DMS114 treated with DMSO at 0.1 percent for 48 hours (cell line): Measurements from ENCODE around the gene SS18.

ENCODE experiments used
- DNase-seq: peaks from one replicate; lab custom pipeline; 2025; ENCODE audit not compliant: unreplicated experiment; lab: John Stamatoyannopoulos, UW

Gene SS18

DNA sequence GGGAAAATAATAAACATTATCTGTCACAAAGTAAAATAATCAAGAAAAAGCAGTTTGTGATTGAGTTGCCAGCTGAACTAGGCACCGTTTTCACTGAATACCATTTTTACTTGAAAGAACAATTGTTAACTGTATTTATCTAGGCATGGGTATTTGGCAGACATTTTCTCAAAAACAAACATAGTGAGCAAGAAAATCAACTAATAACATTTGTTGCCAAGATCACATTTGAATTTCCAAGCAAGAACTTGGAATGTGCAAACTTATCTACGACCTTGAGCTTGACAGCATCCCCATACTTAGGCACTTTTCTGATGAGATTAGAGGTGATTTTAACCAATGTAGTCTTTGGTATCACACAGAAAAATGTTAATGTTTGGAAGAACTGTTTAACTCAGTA is 16.7 kb downstream of the SS18 start:
- DNase-seq: no peak

DNA sequence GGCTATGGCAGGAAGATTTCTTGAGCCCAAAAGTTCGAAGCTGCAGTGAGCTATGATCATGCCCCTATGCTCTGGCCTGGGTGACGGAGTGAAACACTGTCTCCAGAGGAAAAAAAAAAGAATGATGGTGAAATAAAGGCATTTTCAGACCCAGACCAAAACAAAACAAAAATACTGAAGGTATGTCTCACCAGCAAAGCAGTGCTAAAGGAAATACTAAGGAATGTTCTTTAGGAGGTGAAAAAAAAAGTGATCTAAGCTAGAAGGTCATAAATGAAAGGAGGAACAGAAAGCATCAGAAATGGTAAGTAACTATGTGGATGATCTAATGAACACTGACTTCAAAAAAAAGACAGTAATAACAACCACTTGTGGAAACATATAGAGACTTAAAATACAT is 18.7 kb downstream of the SS18 start:
- no peak for DNase-seq

DNA sequence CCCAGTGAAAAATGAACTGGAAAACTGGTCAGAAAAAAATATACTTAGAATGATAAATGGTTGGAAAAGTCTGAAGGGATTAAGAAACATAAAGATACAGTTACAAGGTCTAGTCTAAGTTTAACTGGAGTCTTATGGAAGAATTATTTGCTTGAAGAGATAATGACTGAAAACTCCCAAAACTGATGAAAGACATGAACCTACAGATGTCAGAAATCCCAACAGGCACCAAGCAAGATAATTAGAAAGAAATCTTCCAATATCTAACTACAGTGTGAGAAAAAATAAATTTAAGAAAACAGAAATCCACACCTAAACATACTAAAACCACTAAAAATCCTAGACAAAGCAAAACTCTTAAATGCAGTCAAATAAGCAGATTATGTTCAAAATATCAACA is 19.4 kb downstream of the SS18 start:
- DNase-seq: no peak

DNA sequence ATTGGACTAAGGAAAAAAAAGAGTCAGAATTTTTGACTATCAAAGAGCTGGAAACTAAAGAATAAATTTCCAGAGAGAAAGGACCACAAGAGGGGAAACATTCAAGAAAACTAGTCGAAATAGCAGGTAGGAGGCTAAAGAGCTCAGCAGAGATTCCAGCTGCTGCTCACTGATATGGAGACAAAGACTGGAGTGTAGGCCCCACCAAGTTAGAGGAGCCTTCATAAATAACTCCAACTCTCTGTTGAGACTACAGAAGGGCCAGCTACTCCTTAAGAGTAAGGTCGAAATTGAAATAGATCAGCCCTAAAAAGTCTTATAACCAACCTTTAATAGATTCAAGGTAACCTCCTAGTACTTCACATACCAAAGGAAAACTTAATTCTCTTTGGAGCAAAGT is 31.1 kb downstream of the SS18 start:
- DNase-seq: no peak

DNA sequence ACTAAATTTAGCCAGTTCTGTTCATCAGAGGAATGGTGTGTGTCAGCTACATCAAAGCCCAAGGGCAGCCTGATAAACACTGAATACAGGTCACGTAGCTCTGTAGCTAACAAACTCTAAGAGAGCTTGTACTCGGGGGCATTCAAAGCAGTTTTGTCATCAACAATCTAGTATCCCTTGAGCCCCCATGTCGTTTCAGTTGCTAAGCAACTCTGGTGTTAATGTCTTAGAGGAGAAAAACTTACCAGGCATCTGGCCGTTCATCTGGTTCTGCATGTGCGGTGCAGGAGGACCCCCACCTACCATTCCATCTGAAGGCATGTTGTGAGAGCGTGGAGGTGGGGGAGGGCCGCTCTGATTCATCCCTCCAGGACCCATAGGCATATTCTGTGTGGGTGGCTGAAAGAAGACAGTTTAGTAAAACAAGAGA is 33.1 kb downstream of the SS18 start:
- DNase-seq: no peak

DNA sequence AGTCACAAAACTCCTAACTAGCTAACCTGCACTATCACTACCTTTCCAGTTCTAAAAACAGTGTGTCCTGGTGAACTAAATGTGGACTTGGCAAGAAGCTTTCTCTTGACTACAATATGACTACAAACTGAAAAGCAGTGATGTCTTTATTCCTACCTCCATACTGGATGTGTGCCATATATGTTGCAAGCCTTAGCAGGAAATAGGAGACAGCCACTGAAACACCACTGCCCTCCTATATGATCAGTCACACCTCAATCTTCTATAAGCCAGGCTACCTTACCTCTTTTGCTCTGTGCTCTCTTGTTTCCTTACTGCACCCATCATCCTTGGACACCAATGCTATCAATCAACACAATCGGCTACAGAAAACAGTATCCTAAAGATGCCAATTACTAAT is 34.1 kb downstream of the SS18 start:
- no peak for DNase-seq

DNA sequence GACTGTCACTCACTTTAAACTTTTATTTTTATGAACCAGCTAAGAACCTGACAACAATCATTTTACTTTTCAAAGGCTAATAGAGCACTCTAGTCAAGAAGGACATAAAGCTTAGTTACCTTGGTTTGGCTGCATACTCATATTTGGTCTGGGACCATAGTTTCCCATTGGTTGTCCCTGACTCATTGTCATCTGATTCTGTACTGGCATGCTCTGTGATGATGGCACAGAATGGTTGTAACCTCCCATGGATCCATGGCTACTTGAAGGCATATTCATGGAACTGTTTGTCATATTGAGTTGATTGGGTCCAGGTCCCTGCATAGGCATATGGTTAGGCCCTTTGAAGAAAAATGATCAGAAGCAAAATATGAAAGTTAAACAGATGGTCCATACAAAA is 37.9 kb downstream of the SS18 start:
- no peak for DNase-seq

DNA sequence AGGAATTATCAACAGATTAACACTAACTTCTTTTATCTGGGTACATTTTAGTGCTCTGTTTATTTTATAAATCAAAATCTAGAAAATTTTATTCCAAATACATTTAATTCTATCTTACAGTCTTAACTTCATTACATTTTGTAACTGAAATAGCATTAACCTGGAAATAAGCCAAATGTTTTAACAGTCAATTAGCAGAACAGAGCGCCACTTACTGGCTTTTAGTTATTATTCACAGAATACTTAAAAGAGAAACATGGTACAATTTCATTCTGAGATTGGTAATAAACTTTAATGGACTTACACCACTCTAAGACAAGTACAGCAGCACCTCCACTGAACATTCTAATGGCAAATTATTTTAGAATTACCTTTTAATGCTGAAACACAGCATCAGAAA is 38.6 kb downstream of the SS18 start:
- no peak for DNase-seq

DNA sequence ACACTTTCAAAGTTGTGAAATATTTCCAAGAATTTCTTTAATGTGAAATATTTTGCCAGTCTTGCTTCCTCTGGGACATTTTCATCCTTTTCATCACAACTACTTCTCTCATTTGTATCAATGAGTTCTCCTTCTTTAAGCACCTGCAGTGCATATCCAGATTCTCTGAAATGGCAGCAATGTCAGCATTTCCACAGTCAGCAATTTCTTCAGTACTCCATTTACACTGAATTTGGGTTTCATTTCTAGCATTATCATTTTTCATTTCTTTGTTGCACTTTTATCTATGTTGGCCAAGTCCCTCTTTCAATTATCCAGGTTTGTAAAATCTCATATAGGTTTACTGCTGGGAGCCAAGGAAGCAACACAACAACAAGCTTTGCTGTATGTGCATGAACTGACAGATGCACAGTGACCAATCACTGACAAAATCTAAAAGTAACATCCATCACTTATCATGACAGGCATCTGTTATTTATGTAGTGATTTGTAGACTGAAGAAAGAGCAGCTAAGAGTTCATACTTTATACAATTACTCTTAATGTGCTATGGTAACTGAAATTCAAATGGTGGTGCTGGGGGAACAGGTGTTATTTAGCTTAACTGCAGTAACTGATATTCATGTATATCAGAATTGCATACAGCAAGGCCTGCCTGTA is 43.9 kb downstream of the SS18 start:
- no peak for DNase-seq

DNA sequence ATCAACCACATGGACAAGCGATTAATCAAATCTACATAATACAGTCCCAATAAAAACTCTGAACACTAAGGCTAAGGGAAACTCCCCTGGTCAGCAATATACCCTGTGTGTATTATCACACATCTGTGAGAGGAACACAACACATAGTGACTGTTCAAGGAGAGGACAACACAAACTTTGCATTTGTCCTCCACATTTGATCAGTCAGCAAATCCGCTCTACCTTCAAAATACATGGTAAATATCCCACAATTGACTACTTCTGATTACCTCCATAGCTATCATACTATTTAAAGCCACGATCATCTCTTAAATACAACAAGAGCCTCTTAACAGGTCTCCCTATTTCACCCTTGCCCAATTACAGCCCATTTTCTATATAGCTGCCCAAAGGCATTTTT is 45.6 kb downstream of the SS18 start:
- no peak for DNase-seq

DNA sequence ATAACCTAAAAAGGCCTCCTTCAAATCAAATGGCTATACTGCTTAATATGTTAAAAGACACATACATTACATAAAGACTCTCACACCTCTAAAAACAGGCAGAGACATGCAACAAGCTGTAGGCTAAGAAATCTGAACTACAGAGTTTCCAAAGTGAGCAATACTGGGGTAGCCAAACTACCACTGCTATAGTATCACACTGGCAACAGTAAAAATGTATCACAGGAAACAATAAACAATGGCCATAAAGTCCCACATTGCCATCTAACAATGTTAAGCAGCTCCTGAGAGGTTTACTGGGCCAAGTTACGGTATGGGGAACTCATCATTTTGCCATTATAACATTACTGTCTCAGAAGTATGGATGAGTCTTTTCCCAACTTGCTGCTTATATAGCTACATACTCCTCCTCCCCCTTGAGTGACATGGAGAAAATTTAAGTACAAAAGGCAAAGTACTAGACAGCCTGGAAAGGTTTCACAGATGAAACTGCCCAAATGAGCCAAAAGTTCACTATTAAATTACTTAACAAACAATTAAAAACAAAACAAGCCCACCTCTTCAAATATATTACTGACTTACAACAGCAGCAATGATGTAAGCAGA is 50.3 kb downstream of the SS18 start:
- DNase-seq: no peak

DNA sequence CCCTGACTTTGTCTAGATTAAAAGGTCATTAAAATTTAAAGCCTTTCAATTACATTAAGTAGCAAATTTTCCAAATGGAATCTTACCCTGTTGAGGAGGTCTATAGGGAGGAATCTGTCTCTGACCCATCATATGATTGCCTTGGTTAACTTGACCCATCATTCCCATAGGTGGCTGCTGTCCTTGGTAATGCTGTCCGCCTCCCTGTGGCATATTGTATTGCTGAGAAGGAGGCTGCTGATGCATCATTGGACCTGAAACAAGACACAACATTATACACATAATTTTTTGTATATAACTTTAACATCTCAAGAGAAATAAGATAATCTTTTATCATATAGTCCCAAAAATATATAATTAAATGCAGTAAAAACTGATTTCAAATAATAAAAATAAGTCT is 51.2 kb downstream of the SS18 start:
- no peak for DNase-seq

DNA sequence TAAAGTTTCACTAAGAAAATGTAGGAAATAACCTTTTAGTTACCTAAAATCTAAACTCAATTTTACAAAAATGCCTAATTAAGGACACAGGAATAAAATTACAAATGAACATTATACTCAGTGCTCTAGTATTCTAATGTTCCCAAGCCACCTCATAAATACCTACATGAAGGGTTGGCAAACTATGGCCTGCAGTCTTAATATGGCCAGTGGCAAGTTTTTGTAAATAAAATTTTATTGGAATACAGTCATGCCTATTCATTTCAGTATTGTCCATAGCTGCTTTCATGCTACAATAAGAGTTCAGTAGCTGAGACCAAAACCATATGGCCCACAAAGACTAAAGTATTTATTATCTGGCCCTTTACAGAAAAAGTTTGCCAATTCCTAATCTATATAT is 53.8 kb downstream of the SS18 start:
- no peak for DNase-seq

DNA sequence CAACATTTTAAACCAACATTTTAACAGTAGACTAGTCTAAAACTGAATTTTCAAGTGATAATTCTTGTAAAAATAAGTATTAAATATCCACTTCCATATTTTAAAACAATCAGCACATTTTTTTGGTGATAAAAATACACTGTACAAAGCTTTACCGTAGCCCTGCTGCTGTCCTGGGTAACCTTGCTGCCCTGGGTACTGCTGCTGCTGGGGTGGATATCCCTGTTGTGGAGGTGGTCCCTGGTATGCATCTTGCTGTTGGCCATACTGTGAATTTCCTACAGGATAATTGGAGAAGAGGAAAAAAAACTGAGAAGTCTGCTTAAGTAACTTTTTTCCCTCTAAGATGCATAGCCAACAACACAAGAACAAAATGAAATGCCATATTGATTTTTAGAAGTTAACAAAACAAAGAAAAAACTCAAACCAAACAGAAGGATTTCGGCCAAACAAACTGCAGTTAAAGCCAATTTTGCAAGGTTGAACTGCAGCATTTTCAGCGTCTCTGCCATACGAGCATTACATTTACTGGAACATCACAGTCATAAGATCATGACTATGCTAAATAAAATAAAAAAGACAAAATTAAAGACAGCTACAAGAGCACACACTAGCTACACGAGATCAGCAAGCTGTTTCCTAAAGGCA is 55.4 kb downstream of the SS18 start:
- no peak for DNase-seq

DNA sequence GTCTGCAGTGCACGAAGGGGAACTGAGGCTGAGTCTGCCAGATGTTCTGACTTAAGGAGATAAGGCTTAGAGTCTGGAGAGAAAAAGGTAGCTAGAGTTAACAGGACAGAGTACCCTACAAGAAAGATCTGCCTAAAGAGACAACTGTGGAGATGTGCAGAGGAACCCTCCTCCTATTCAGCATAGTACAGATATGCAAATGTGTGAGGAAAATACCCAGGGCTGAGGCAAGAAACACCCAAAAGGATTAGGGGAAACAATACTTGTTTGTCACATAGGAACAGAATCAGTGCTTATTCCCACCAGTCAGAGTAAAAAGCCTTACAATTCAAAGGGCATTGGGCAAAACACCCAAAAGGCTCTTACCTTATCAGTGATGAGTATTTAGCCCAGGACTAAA is 67.8 kb downstream of the SS18 start:
- no peak for DNase-seq

DNA sequence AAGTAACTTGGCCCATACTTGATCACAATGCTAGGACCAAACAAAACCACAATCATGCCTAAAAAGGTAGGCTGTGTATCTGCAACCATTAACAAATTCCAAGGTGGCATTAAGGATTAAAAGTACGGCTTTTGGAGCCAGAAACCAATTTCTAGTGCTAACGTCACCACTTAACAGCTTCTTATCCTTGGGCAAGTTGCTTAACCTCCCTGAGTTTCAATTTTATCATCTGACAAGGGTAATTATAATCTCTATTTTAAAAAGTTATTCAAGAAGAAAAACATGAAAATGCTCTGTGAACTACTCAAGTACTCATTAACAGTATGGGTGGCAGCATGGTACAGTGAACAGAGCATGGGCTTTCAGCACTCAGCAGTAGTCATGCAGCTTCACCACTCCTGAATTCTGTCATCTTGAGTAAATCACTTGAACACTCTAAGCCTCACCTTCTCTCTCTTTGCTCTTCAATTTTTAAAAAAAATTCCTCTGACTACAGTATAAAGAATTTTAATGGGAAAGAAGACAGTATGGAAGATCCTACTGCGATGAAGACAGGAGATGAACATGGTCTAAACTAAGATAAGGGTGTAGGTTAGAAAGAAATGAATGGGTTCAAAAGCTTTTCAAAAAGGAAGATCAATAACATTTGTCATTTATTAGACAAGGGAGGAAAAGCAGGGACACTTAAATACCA is 69.2 kb downstream of the SS18 start:
- no peak for DNase-seq

DNA sequence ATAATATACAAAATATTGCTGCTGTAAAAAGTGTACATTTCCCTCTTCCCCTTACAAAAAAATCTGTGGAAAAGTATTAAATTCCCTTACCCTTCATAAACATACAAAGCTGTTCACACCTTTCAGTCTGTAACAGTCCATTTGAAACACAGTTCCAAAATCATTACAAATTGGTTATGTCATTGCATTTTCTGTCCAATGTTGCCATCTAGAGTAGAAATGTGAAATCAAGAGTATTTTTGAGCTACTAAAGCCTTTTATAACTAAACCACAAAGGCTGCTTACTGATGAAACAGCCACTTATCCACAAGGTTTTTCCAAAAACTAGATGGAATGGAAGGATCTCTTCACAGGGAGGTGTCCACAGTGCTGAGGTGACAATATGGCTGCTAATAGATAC is 72.5 kb downstream of the SS18 start:
- DNase-seq: no peak

DNA sequence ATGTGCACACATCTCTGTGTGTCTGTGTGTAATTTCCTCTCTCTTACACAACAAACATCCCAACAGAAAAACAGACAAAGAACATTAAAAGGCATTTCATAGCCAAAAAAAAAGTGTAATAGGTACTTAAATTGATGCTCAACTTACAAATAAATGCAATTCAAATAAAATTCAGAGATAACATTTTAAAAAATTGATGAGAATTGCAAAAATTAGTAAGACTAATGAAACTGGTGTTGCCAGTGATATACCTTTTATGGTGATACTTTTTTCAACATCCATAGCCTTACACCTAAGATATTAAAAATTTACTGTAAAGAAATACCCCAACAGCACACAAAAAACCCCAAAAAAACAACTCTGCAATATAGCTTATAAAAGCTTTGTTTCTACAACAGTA is 76.0 kb downstream of the SS18 start:
- DNase-seq: no peak

DNA sequence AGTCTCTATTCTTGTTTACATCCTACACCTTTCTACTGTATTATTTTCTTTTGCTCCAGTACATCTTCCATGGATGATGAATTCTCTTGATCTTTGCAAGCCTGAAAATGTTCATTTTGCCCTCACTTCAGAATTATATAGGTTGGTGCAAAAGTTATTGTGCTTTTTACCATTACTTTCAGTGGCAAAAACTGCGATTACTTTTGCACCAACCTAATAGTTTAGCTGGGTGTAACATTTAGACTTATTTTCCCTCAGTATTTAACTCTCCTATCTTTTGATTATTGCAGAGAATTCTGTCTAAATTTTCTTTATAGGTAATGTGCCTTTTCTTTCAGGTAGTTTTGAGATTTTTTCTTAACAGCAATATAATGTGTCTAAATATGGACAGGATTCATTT is 81.8 kb downstream of the SS18 start:
- DNase-seq: no peak

DNA sequence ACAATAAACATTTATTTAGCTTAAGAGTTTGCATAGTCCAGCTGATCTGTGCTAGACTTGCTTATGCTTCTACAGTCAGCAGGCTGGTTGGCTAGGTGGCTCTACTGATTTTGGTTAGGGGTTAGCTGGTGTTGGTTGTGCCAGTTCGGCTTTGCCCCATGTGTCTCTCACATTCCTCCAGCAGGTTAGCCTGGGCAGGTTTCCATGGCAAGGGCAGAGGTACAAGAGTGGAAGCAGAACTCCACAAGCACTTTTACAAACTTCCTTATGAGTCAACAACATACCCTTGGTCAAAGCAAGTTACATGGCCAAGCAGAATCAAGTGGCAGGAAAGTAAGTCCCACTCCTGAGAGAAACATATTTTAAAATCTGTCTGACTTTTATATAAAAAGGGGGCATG is 82.3 kb downstream of the SS18 start:
- DNase-seq: no peak

DNA sequence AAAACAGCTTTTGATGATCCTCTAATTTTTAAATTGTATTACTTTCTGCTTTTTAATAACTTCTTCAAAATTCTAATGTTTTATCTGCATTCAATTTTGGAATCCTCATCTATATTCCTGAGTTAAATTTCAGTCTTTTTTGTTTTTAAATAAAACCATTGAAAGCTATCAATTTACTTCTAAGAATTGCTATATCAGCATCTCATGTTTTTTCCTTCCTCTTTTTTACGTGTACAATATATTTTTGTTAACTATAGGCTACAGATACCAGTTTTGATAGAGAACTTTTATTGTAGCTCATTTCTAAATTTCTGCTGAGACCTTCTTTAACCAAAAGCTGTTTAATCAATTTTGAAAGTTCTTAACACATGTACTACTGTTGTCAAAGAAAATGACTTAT is 84.5 kb downstream of the SS18 start:
- no peak for DNase-seq

DNA sequence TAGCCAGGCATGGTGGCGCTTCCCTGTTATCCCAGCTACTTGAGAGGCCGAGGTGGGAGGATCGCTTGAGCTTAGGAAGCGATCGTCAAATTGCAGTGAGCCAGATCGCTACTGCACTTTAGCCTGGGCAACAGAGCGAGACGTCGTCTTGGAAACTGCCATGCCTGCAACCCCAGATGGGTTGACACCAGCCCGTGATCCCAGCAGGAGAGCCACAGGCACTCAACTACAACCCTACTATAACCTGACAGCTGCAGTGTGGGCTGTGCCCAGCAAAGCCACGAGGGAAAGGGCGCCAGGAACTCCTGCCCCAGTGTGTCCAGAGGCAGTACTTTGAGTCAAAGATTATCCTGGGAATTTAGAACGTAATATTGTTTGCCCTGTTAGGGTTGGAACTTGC is 85.6 kb downstream of the SS18 start:
- no peak for DNase-seq
